Measurements from ENCODE around the gene FOXP4.
A peak's percentile ranks its signal among the peaks of the same experiment; 100 is the strongest.

Gene FOXP4

DNA sequence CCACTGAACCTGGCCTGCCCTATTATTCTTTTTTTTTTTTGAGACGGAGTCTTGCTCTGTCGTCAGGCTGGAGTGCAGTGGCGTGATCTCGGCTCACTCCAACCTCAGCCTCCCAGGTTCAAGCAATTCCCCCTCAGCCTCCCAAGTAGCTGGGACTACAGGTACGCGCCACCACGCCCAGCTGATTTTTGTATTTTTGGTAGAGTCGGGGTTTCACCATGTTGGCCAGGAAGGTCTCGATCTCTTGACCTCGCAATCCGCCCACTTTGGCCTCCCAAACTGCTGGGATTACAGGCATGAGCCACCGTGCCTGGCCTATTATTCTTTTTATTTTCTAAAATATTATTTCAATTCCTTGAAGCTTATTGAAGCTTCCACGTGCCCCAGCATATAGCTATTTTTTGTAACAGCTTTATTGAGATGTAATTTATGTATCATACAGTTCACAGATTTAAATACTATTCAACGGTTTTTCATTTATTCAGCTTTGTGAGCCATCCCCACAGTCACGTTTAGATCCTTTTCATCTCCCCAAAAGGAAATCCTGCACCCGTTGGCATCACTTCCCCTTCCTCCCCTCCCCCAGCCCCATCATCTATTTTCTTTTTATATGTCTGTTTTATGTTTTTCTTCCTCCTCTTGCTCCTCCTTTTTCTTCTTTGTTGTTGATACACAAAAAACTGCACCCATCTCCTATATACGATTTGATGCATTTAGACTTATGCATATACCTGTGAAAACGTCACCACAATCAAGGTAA lies 78.6 kb downstream of the FOXP4 start:
- no peak for TF ChIP-seq POLR2A (IDR thresholded peaks at IDR 0.05; ENCODE audit: low read depth, low read length)
- no peak for FAIRE-seq
- no peak for DNase-seq (ENCODE audit: insufficient read length, low spot score)

DNA sequence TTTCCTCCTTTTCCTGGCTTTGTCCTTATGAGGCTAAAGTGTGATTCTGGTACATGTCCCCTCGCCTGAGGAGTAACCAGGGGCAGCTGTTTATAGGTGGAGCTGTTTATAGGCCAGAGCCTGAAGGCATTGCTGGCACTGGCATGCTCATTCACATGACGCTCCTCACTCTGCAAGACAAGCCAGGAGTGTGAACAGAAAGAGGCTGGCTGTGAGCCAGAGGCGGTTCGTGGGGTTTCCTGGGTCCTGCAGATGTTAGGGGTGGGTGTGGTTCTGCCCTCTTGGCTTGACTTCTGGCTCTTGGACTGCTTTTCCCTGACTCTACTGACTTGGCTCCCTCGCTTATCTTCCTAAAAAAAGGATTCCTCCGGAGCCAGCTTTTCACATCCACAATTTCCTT lies 79.3 kb downstream of the FOXP4 start:
- no peak for TF ChIP-seq POLR2A (IDR thresholded peaks at IDR 0.05; ENCODE audit: low read depth, low read length)
- no peak for DNase-seq (ENCODE audit: insufficient read length, low spot score)
- no peak for FAIRE-seq

GRCh38 chr6:41626022-41626421 lies 79.8 kb downstream of the FOXP4 start:
- DNase-seq (ENCODE audit: insufficient read length, low spot score) (no peak), FAIRE-seq (no peak)
- TF ChIP-seq POLR2A (IDR thresholded peaks at IDR 0.05; ENCODE audit: low read depth, low read length), result no peak

- no peak for DNase-seq (ENCODE audit: insufficient read length, low spot score)
- no peak for TF ChIP-seq POLR2A (IDR thresholded peaks at IDR 0.05; ENCODE audit: low read depth, low read length)
- FAIRE-seq, result no peak
Measured at GRCh38 chr6:41626917-41627316, 80.7 kb downstream of the FOXP4 start.

- TF ChIP-seq POLR2A (IDR thresholded peaks at IDR 0.05; ENCODE audit: low read depth, low read length), result no peak
- no peak for FAIRE-seq
- DNase-seq (ENCODE audit: insufficient read length, low spot score), result no peak
Measured at GRCh38 chr6:41629128-41629527, 82.9 kb downstream of the FOXP4 start.

GRCh38 chr6:41630069-41630468 lies 83.9 kb downstream of the FOXP4 start:
- no peak for TF ChIP-seq POLR2A (IDR thresholded peaks at IDR 0.05; ENCODE audit: low read depth, low read length)
- no peak for DNase-seq (ENCODE audit: insufficient read length, low spot score)
- FAIRE-seq, result no peak

DNA sequence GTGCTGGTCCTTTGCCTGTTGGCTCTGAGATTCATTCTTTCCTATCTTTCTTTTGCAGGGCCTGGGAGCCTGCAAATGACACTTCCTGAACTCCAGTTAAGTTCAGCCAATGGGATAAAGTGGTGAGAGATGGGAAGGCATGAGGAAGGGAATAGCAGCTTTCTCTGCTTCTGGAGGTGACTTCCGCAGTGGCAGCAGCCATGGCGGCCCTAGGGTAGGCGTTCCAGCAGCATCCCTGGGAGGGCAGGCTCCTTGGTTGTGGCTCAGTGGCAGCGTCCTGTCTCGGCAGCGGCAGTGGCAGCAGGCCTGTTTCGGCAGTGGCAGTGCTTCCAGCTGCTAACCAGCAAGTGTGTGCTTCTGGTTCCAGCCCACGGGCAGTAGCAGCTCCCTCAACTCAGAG lies 84.8 kb downstream of the FOXP4 start:
- DNase-seq (ENCODE audit: insufficient read length, low spot score), result no peak
- FAIRE-seq, result no peak
- no peak for TF ChIP-seq POLR2A (IDR thresholded peaks at IDR 0.05; ENCODE audit: low read depth, low read length)

GRCh38 chr6:41633056-41633634 lies 87.0 kb downstream of the FOXP4 start:
- DNase-seq (ENCODE audit: insufficient read length, low spot score), result no peak
- no peak for TF ChIP-seq POLR2A (IDR thresholded peaks at IDR 0.05; ENCODE audit: low read depth, low read length)
- no peak for FAIRE-seq

GRCh38 chr6:41634657-41635056 lies 88.5 kb downstream of the FOXP4 start:
- FAIRE-seq (no peak), DNase-seq (ENCODE audit: insufficient read length, low spot score) (no peak)
- TF ChIP-seq POLR2A (IDR thresholded peaks at IDR 0.05; ENCODE audit: low read depth, low read length), result no peak

GRCh38 chr6:41635365-41635764 lies 89.2 kb downstream of the FOXP4 start:
- TF ChIP-seq POLR2A (IDR thresholded peaks at IDR 0.05; ENCODE audit: low read depth, low read length), result no peak
- FAIRE-seq, result no peak
- no peak for DNase-seq (ENCODE audit: insufficient read length, low spot score)

GRCh38 chr6:41636833-41637193 lies 90.6 kb downstream of the FOXP4 start:
- FAIRE-seq (no peak), DNase-seq (ENCODE audit: insufficient read length, low spot score) (peak; percentile 85)
- no peak for TF ChIP-seq POLR2A (IDR thresholded peaks at IDR 0.05; ENCODE audit: low read depth, low read length)

- TF ChIP-seq POLR2A (IDR thresholded peaks at IDR 0.05; ENCODE audit: low read depth, low read length), result no peak
- DNase-seq (ENCODE audit: insufficient read length, low spot score), result no peak
- no peak for FAIRE-seq
Measured at GRCh38 chr6:41637194-41638001, 91.2 kb downstream of the FOXP4 start.

DNA sequence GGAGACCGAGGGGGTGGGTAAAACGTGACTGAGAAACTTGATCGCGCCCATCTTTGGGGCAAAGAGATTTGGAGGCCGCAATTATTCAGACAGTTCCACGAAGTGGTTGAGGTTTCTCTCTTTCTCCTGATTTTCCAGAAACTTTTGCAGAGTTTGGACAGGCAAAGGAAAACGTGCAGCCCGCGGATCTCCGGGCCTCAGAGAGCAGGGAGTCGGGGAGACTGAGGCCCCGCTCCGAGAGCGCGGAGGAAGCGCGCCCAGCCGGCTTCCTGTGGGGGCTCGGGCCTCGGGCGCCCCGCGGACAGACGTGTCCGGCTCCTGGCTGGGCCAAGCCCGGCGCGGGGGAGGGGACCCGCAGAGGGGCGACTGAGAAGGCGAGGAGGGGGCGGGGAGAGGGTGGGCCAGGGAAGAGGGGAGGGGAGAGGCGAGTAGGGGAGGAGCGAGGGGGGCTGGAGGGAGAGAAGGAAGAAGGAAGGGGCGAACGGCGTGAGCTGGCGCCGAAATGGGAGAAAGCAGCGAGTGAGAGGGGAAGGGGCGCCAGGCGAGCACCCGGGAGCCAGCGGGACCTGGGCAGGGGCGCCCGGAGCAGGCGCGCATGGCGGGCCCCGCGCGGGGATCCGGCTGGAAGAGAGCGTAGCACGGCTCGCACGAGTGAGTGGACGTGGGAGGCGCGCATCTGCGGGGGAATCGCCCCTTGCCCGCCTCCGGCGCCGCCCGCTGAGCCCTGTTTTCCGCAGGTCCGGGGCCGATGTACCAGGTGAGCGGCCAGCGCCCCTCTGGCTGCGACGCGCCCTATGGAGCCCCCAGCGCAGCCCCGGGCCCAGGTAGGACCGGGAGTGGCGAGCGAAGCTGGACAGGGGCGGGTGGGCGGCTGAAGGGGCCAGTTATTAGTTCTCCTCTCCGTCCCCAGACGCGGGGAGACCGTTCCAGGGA lies 92.1 kb downstream of the FOXP4 start, which contains the start of gene MDFI:
MDFI (plus strand) TSS at position 467 of the 933 bp plus-strand sequence; CDS start at position 749, 282 bp downstream.
- TF ChIP-seq POLR2A (IDR thresholded peaks at IDR 0.05; ENCODE audit: low read depth, low read length), result no peak
- no peak for DNase-seq (ENCODE audit: insufficient read length, low spot score)
- no peak for FAIRE-seq
